DMS53 (cell line): ENCODE measurements around the gene CDH13.

ENCODE experiments used
- DNase-seq: peaks from one replicate; lab custom pipeline; 2025; lab: John Stamatoyannopoulos, UW

CDH13 gene

GRCh38 chr16:83002351-83003334 lies 375.9 kb downstream of the CDH13 start:
- peak; percentile 75 for DNase-seq

- peak; percentile 21 for DNase-seq
These were observed 378.3 kb downstream of the CDH13 start for GRCh38 chr16:83004868-83005652.

GRCh38 chr16:83005653-83006160 lies 378.9 kb downstream of the CDH13 start:
- DNase-seq = no peak

- DNase-seq = no peak
These were observed 384.3 kb downstream of the CDH13 start for GRCh38 chr16:83010776-83011720.

GRCh38 chr16:83011939-83012338 lies 385.2 kb downstream of the CDH13 start:
- DNase-seq = no peak

GRCh38 chr16:83013071-83013470 lies 386.3 kb downstream of the CDH13 start:
- DNase-seq = no peak

GRCh38 chr16:83019963-83020362 lies 393.2 kb downstream of the CDH13 start:
- DNase-seq = no peak

- DNase-seq = no peak
These were observed 394.3 kb downstream of the CDH13 start for GRCh38 chr16:83021045-83021444.

GRCh38 chr16:83021746-83022145 lies 395.0 kb downstream of the CDH13 start:
- no peak for DNase-seq

GRCh38 chr16:83023011-83023410 lies 396.2 kb downstream of the CDH13 start:
- DNase-seq = no peak

GRCh38 chr16:83023640-83024039 lies 396.9 kb downstream of the CDH13 start:
- DNase-seq = no peak

GRCh38 chr16:83027973-83028372 lies 401.2 kb downstream of the CDH13 start:
- DNase-seq = no peak

- DNase-seq = no peak
These were observed 402.7 kb downstream of the CDH13 start for GRCh38 chr16:83029467-83029866.

- peak; percentile 76 for DNase-seq
These were observed 404.8 kb downstream of the CDH13 start for GRCh38 chr16:83031524-83031923.

- DNase-seq = no peak
These were observed 410.3 kb downstream of the CDH13 start for GRCh38 chr16:83037102-83037501.

- DNase-seq = no peak
These were observed 411.1 kb downstream of the CDH13 start for GRCh38 chr16:83037884-83038283.

GRCh38 chr16:83040174-83040573 lies 413.4 kb downstream of the CDH13 start:
- DNase-seq = no peak

GRCh38 chr16:83044589-83044988 lies 417.8 kb downstream of the CDH13 start:
- DNase-seq = no peak

GRCh38 chr16:83045790-83046189 lies 419.0 kb downstream of the CDH13 start:
- no peak for DNase-seq

- DNase-seq = no peak
These were observed 419.9 kb downstream of the CDH13 start for GRCh38 chr16:83046664-83047063.

- no peak for DNase-seq
These were observed 424.7 kb downstream of the CDH13 start for GRCh38 chr16:83051451-83051850.

GRCh38 chr16:83054283-83054682 lies 427.5 kb downstream of the CDH13 start:
- DNase-seq = no peak
